ENCODE measurements around the gene CFH.

The CFH gene

DNA sequence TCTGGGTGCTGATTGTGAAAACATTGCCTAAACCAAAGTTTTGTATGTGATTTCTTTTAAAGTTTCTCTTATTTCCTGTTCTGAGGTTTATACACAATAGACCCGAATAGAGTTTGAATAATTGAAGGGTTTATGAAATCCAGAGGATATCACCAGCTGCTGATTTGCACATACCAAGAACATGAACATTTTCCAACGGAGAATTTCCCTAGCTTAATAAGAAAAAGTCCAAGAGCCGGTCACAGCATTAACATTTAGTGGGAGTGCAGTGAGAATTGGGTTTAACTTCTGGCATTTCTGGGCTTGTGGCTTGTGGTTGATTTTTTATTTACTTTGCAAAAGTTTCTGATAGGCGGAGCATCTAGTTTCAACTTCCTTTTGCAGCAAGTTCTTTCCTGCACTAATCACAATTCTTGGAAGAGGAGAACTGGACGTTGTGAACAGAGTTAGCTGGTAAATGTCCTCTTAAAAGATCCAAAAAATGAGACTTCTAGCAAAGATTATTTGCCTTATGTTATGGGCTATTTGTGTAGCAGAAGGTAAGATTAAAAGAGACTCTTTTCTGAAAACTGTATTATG, at the start of gene CFH:
TSS of gene CFH (plus strand) at position 407 of the 579 bp plus-strand sequence. CDS start at position 482, 75 bp downstream.
- peak within 1 kb of the TSS in 10 of 11 experiments; percentile 3 to 66 (median 48); a peak in 16 of 22 replicates for H3K27ac ChIP-seq
- no peaks in the 10 kb centered on the region for H4K20me1 ChIP-seq
- H3K4me3 ChIP-seq: peak within 1 kb of the TSS in 7 of 10 experiments; percentile 0 to 55 (median 42); a peak in 12 of 20 replicates
- H3K27me3 ChIP-seq: no peaks in the 10 kb centered on the region
- peak within 1 kb of the TSS; percentile 41 to 86 (median 71) for H3K4me2 ChIP-seq
- peak within 1 kb of the TSS in 6 of 11 experiments; percentile 31 to 60 (median 43); a peak in 8 of 22 replicates for H3K9ac ChIP-seq
- H3K36me3 ChIP-seq: no peaks in the 10 kb centered on the region
- no peak for TF ChIP-seq Cebpa-rat (IDR thresholded peaks at IDR 0.05)
- peaks cover 7 to 19% (median 13%) of the 10 kb centered on the region in 10 experiments; a peak in 18 of 20 replicates for H3K4me1 ChIP-seq
- H3K9me3 ChIP-seq (replicated peaks in 1 of 11): no peaks in the 10 kb centered on the region

DNA sequence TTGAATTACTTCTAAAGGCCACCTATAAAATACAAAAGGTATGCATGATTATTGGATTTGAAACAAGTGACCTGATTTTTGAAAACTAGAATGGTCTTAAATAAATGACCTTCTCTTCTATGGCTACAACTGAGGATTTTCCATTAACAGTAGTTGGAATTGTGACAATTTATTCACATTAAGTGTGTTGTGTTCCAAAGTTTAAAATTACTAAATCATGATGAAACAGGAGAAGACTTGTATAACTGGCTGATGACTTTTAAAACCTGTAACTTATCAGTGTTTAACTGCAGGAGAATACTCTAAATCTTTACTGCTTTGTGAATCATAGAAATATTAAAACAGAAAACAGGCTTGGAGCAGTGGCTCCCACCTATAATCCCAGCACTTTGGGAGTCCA, 48.2 kb upstream of the CFH start:
- no peak for TF ChIP-seq Cebpa-rat (IDR thresholded peaks at IDR 0.05)
- H3K36me3 ChIP-seq: no peaks in the 10 kb centered on the region
- H3K27me3 ChIP-seq: no peaks in the 10 kb centered on the region
- H3K4me1 ChIP-seq: no peaks in the 10 kb centered on the region
- H3K4me2 ChIP-seq: no peak overlapping the region
- H4K20me1 ChIP-seq: no peaks in the 10 kb centered on the region
- no peak overlapping the region for H3K4me3 ChIP-seq
- no peak overlapping the region for H3K27ac ChIP-seq
- no peak overlapping the region for H3K9ac ChIP-seq
- H3K9me3 ChIP-seq (replicated peaks in 1 of 11): peaks cover 0 to 6% (median 4%) of the 10 kb centered on the region in 11 experiments; a peak in 12 of 22 replicates

DNA sequence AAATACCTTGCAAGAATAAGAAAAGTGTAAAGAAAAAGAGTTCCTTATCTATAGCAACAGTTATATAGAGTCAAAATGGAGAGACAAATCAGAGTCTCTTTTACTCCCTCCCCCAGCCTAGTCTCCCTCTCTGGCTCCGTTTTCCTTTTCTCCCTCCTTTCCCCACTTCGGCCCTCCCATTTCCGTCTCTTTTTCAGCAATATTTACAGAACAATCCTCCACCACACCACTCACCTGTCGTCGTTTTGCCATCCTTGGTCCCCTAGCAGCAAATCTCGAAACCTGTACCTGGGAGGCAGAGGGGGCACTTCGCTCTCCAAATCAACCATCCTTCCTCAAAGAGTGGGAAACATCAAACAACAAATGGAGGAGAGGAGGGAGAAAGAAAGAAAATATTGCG, 43.9 kb upstream of the CFH start:
- Histone ChIP-seq H3K27ac (no peak overlapping the region), H3K27me3 (no peaks in the 10 kb centered on the region), H3K4me1 (no peaks in the 10 kb centered on the region), H3K4me2 (no peak overlapping the region), H3K9me3 (replicated peaks in 1 of 11) (peaks cover 0 to 12% (median 7%) of the 10 kb centered on the region in 11 experiments; a peak in 12 of 22 replicates), H3K9ac (no peak overlapping the region), H3K36me3 (no peaks in the 10 kb centered on the region), H3K4me3 (no peak overlapping the region), H4K20me1 (no peaks in the 10 kb centered on the region)
- no peak for TF ChIP-seq Cebpa-rat (IDR thresholded peaks at IDR 0.05)

DNA sequence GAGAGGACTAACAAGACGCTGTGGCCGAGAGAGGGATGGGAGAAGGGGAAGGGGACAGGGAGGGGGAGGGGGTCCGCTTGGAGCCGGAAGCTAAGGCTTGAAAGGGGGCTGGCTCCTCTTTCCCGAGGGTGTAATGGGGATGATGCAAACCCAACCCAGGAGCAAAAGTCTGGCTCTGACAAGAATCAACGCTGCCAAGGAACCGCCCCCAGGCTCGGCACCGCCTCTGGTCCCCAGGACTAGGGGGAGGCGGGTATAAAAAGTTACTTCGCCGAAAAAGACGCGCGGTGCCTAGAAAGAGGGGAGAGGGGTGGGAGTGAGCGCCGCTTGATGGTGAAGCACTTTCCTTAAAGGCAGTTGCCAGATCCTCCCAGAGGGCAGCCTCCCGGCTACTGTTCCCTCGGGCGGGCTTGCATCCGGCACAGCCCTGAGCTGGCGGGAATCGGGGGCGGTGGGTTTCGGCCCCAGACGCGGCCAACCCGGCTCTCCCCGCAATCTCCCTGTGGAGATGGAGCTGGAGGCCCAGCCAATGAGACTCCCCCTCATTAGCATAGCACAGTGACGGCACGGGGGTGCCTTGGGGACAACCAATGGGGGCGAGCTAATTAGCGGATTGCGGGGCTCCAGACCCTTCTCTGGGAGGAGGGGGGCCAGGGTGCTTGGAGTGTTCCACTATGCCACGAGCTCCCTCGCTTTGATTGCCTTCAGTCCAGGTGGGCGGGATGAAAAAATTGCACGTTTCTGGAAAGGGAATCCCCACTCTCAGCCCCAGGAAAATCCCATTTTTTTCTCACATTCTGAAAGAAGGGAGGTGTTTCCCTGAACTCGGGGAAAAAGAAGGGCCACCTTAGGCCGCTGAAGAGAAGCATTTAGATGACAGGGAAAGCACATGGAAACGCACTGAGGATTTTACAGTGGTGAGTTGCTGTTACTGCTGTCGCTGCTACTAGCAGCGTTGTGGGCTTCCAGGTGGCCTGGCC, 43.2 kb upstream of the CFH start, which contains the start of gene KCNT2:
TSS of gene KCNT2 (minus strand) at position 51 of the 980 bp plus-strand sequence. CDS start 131 bp downstream, outside the sequence.
- Histone ChIP-seq H4K20me1 (no peaks in the 10 kb centered on the region), H3K9ac (no peak within 1 kb of the TSS), H3K9me3 (replicated peaks in 1 of 11) (peaks cover 0 to 12% (median 7%) of the 10 kb centered on the region in 11 experiments; a peak in 12 of 22 replicates), H3K4me2 (no peak within 1 kb of the TSS), H3K4me1 (no peaks in the 10 kb centered on the region), H3K36me3 (no peaks in the 10 kb centered on the region), H3K4me3 (no peak within 1 kb of the TSS), H3K27ac (no peak within 1 kb of the TSS), H3K27me3 (no peaks in the 10 kb centered on the region)
- no peak for TF ChIP-seq Cebpa-rat (IDR thresholded peaks at IDR 0.05)

DNA sequence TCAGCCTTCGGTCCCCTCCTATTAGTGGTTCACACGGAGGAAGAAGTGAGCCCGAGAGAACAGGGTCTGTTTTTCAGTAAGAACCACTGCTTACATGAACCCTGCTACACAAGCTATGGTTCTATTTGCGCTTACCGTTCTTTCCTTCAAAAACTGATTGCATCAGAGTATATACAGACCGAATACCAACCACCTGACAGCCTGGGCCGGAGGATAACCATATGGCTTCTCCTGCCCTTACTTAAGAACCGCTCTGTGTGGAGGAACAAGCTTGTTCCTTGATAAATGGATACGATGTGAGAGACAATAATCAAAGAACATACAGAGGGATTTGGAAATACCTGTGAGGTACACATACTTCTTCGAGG, 42.5 kb upstream of the CFH start:
- Histone ChIP-seq H3K9ac (no peak overlapping the region), H3K4me1 (no peaks in the 10 kb centered on the region), H3K4me2 (no peak overlapping the region), H3K27ac (no peak overlapping the region), H3K27me3 (no peaks in the 10 kb centered on the region), H4K20me1 (no peaks in the 10 kb centered on the region), H3K9me3 (replicated peaks in 1 of 11) (peaks cover 0 to 12% (median 7%) of the 10 kb centered on the region in 11 experiments; a peak in 12 of 22 replicates), H3K4me3 (no peak overlapping the region), H3K36me3 (no peaks in the 10 kb centered on the region)
- TF ChIP-seq Cebpa-rat (IDR thresholded peaks at IDR 0.05): no peak

DNA sequence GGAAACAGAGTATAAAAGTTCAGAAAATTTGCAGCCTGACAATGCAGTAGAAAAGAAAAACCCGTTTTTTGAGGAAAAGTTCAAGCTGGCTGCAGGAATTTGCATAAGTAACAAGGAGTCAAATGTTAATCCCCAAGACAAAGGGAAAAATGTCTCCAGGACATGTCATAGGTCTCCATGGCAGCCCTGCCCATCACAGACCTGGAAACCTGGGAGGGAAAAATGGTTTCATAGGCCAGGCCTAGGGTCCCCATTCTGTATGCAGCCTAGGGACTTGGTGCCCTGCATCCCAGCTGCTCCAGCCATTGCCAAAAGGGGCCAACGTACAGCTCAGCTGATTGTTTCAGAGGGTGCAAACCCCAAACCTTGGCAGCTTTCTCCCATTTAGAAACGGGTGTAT, 40.0 kb upstream of the CFH start:
- Histone ChIP-seq H3K4me3 (no peak overlapping the region), H3K36me3 (no peaks in the 10 kb centered on the region), H3K4me1 (no peaks in the 10 kb centered on the region), H3K27me3 (no peaks in the 10 kb centered on the region), H3K9me3 (replicated peaks in 1 of 11) (peaks cover 0 to 12% (median 7%) of the 10 kb centered on the region in 11 experiments; a peak in 12 of 22 replicates), H3K9ac (no peak overlapping the region), H4K20me1 (no peaks in the 10 kb centered on the region), H3K27ac (no peak overlapping the region), H3K4me2 (no peak overlapping the region)
- no peak for TF ChIP-seq Cebpa-rat (IDR thresholded peaks at IDR 0.05)

DNA sequence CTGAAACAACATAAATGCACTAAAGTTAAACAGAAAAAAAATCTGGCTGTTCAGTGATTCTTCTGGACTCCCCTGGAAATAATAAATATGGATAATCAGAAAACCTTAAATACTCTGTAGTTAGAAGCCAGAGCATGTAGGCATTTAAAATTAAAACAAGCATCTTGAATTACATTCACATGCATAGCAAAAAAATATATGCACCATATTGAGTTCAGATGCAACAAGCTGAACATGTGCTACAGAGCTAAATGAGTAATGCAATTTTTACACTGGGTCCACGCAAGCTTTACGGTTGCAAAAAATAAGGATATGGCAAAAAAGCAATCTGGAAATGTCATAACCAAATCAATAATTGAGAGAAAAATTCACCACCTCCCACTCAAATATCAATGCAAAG, 32.1 kb upstream of the CFH start:
- Histone ChIP-seq H3K4me3 (no peak overlapping the region), H3K4me1 (no peaks in the 10 kb centered on the region), H4K20me1 (no peaks in the 10 kb centered on the region), H3K27ac (no peak overlapping the region), H3K9ac (no peak overlapping the region), H3K36me3 (no peaks in the 10 kb centered on the region), H3K27me3 (no peaks in the 10 kb centered on the region), H3K4me2 (no peak overlapping the region), H3K9me3 (replicated peaks in 1 of 11) (no peaks in the 10 kb centered on the region)
- TF ChIP-seq Cebpa-rat (IDR thresholded peaks at IDR 0.05): no peak

DNA sequence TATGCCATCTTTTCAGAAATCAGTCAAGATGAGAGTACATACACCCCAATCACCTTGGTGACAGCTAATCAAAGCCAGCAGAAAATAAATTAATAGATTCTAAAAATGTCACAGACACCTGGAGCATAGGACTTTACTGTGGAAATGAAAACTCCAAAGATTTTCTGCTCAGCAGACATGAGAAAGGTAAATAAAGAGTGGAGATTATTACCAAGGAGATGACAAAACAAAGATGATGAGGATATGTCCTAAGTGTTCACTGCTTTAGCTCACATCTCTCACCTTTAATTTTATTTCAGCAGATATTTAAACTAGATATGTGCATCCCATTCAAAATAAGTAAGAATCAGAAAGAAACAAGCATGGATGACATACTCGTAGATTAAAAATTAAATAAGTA, 28.8 kb upstream of the CFH start:
- Histone ChIP-seq H3K27me3 (no peaks in the 10 kb centered on the region), H3K36me3 (no peaks in the 10 kb centered on the region), H3K9ac (no peak overlapping the region), H4K20me1 (no peaks in the 10 kb centered on the region), H3K4me2 (no peak overlapping the region), H3K27ac (no peak overlapping the region), H3K4me3 (no peak overlapping the region), H3K9me3 (replicated peaks in 1 of 11) (peaks cover 0 to 5% (median 1%) of the 10 kb centered on the region in 11 experiments; a peak in 6 of 22 replicates), H3K4me1 (no peaks in the 10 kb centered on the region)
- TF ChIP-seq Cebpa-rat (IDR thresholded peaks at IDR 0.05): no peak

DNA sequence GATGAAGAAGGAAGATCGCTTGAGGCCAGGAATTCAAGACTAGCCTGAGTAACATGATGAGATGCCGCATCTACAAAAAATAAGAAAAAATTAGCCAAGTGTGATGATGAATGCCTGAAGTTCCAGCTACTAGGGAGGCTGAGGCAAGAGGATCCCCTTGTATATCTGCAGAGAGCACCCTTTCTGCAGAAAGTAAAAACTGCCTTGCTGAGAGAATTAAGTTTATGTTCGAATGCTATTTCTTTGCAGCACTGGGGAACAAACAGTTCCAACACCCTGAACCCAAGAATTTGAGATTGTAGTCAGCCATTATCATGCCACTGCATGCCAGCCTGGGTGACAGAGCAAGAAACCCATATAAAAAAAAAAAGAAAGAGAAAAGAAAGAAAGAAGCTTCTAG, 23.0 kb upstream of the CFH start:
- Histone ChIP-seq H3K4me2 (no peak overlapping the region), H4K20me1 (no peaks in the 10 kb centered on the region), H3K9ac (no peak overlapping the region), H3K27ac (no peak overlapping the region), H3K27me3 (no peaks in the 10 kb centered on the region), H3K36me3 (no peaks in the 10 kb centered on the region), H3K9me3 (replicated peaks in 1 of 11) (peaks cover 8 to 16% (median 12%) of the 10 kb centered on the region in 11 experiments; a peak in 20 of 22 replicates), H3K4me3 (no peak overlapping the region), H3K4me1 (no peaks in the 10 kb centered on the region)
- no peak for TF ChIP-seq Cebpa-rat (IDR thresholded peaks at IDR 0.05)
